GM18526 (cell line): ENCODE measurements around the gene SKP1.

ENCODE experiments used
- POLR2A ChIP-seq: IDR thresholded peaks from 3 replicates; pipeline ENCODE4 v1.6.1; 2011; ENCODE audit not compliant: insufficient read length; ENCODE audit errors: extremely low read depth

SKP1 gene

DNA sequence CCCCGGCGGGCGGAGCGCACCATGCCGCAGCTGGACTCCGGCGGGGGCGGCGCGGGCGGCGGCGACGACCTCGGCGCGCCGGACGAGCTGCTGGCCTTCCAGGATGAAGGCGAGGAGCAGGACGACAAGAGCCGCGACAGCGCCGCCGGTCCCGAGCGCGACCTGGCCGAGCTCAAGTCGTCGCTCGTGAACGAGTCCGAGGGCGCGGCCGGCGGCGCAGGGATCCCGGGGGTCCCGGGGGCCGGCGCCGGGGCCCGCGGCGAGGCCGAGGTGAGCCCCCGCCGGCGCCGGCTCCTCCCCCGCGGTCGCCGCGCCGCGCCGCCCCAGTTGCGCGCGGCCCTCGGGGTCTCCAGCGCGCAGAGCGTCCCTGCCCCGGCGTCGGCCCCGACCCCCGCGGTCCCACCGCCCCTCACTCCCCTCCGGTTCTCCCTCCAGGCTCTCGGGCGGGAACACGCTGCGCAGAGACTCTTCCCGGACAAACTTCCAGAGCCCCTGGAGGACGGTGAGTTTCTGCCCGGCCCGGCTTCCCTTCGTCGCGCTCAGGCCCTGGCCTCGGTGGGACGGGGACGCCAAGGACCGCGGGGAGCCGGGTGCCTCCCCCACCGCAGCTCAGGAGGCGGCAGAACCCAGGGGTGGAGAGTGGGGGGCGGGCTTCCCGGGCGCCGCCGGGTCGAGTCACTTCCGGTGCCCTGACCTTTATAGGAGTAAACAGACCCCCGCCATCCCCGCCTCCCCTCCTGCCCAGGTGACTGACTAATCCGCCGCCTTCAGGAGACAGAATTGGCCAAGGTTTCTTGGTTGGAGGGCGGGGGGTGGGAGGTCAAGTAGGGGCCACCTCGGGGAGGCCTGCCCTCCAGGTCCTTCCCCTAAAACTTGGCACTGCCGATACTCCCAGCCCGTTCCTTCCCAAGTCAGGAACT is 61.6 kb downstream of the SKP1 start:
- TF ChIP-seq POLR2A: no peak

DNA sequence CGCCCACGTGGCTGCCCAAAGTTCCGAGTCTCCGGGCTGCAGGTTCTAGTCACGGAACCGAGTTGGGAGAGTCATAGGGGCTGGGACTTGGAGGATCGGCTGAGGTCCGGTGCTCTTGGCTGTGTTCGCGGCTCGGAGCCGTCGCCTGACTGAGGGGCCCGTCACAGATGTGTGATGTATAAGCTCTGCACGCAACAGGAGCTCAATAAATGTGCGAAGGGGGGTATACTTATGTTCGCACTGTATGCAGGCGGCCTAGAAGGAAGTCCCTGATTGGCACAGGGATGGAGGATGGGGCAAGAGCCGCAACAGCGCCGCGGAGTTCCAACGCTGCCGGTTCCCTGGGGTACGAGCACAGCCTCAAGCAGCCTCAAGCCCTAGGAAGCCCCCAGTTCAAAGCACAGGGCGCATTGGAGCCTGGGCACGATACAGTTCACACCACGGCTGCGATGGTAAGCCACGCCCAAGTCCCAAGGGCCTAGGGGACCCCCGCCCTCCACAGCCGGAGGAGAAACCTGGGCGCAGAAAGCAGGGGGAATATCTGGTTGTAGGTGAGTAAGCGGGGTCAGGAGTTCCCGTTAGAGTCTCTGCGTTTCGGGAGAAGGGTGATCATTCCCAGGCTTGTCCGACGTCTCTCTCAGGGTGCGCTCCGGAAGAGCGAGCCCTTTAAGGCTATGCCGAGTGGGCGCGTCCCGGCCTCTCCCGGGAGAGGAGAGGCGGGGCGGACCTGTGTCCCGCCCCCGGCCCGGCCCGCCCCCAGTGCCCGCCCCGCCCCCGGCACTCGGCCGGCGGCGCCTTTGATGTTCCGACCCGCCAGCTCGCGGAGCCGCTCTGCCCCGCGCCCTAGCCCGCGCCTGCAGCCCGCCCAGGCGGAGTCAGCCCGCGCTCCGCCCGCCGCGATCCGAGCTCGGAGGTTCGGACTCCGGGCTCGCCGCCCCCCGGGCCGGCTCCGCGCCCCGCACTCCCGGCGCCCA is 62.6 kb downstream of the SKP1 start, which contains the start of gene TCF7:
Gene TCF7 (plus strand): TSS at position 780 of the 974 bp plus-strand sequence. CDS start 226 bp downstream, outside the sequence.
- no peak for TF ChIP-seq POLR2A

DNA sequence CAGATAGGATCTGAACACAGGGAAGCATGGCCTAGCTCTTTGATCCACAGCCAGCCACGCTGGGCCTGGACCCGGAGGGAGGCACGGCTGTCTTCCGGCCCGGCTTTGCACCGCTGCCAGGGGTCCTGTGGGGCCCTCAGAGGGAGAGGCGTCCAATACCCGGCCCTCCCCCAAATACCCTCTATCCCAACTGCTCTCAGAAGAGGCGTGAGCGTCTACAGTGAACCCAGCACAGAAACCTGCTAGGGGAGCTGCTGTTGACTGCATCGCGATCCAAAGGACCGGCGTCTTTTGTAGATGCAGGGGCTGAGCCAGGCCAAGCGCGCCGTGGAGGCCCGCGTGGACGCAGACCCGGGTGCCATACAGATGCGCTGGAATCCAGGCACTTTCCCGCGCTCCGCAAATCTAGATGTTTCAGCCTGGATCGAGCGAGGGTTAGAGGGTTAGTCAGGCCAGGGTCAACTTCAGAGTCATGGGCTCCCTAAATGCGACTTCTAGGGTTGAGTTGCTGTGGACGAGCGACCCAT is 63.3 kb downstream of the SKP1 start:
- no peak for TF ChIP-seq POLR2A

DNA sequence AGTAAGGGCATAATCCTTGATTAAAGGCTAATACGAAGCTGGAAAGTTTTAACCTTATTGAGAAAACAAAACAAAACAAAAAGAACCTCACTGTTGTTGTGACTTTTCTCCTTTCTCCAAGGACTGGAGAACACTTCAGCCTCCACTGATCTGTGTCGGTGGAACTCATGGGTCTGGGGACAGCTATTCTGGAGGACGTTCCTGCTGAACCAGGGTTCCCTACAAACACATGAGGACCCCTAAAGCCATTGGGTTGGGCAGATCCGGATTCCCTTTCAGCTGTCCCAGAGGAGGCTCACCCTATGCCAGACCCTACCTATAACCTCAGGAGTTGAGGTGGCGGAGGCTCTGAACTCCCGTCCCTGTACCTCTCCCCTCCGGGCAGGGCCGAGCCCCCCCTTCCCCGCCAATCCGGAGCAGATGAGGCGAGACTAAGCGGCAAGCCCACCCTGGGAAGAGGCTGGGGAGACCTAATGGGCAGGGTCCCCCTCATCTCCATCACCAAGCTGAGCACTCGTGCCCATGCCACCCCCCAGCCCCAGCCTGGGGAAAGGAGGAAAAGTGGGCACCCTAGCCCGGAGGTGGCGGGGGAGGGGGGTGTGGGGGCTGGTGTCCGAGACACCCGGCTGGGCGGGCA is 63.9 kb downstream of the SKP1 start:
- no peak for TF ChIP-seq POLR2A

DNA sequence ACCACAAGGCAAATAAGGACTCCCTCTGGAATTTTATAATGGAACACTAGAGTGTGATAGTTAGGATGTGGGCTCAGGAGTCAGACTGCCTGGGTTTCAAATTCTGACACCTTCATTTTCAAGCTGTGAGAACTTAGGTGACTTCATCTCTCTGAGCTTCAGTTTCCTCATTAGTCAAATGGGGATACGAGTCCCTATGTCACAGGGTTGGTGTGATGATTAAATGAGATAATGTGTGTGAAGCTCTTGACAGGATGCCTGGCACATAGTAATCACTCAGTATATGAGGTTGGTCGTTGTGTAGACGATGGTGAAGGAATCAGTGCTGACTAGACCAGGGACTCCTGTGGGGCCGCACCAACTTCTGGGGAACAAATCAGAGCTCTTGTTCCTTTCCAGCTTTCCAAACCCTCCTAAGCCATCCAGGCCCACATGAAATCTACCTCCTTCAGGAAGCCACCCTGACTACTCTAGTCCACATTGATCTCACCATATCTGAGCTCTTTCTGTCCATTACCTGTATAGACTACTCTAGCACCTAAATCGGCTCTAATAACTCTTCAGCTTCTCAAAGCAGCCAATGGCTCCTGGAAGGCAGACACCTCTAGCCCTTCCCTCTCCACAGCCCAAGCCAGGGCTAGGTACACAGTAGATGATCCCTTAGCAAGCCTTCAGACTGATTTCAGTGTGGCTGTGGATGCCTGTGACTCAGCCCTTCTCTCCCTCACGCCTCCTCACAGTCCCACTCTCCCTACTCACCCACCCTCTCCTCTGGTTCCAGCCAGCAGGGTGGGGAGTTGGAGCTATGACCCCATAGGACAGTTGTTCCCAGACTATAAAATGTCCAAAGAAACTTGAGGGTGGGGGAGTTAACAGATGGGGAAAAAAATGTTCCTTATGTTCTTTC is 64.8 kb downstream of the SKP1 start:
- TF ChIP-seq POLR2A: no peak

DNA sequence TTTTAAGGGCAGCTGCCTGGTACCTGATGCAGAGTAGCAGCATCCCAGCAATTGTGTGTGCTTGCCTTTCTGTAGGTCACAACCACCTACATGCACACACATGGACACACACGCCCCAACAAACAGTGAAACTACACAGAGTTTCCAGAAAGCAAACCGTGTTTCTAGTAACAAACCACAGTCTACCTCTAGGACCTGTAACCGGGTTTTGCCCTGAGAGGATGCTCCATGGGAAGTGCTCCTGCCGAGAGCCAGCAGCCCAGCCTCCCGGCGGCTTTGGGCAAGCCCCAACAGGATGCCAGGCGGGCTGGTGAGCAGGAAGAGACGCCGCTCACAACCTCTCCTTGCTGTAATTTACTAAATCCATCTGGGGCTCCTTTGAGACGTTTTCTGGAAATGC is 66.4 kb downstream of the SKP1 start:
- TF ChIP-seq POLR2A: no peak

DNA sequence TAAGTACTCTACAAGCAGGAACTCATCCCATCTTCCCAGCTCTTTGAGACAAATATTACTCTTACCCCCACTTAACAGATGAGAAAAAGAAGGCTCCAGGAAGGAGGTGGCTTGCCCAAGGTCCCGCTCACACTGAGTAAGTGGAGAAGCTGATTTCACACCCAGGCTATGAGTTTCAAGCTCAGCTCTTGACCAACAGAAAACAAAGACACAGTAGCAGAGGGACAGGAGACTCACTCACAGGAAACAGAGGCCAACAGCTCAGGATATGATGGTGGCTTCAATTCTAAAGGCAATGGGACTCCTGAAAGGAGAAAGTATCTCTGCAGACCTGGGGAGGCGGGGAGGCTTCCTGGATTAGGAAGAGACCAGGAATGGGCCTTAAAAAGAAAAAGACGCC is 69.0 kb downstream of the SKP1 start:
- TF ChIP-seq POLR2A: no peak

DNA sequence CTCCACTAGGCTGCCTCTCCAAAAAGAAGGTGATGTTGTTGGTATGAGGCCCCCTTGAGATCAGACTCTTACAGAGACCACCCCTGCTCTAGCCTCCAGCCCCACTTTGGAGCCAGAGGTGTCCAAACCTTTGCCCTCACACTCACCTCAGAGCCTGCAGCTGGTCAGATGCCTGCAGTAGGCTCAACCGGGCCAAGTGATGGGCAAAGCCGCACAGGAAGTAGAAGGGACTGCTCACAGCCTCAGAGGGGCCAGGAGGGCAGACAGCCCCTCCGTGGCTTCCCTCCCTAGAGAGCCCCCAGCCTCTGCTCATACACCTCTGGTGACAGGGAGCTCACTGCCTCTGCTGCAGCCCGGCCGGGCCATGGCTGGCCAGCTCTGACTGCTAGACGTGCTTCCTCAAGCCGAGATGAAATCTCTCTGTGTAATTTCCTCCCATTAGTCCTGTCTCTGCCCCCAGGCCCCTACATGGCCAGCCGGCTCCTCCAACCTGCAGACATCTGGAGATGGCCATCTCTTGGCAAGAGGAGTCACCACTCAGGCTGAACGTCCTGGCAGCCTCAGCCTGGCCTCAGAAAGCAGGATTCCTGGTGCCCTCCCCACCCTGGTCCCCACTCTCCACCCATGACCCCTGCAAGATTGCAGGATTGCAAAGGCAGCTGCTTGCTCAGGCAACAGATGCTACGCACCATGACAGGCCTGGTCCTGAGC is 69.6 kb downstream of the SKP1 start:
- TF ChIP-seq POLR2A: no peak

DNA sequence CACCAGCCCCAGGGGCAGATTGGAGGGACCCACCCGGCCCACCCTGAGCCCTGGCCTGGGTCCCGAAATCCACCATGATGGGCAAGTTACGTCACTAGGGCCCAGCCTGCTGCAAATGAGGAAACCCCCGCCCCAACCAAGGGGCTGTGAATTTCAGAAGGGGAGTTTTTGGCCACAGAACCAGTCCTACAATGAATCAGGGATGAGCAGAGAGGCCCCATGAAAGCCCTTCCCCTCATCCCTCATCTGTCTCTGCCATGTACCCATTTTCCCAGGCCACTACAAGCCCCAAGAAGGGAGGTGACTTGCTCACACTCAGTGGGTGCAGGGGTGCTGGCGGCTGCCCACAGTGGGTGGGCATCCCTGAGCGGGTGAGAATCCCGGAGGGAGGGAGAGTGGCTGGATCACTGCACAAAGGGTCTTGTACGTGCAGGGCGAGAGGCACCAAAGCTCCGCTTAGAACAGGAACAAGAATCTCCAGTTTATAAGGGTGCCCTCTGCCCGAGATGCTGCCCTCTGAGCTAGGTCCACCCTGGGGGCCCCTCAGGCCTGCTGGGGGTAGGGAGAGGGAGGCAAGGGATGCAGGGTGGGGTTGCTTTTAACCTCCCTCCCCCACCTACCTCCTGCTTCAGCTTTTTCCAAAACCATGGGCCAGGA is 72.6 kb downstream of the SKP1 start:
- TF ChIP-seq POLR2A: no peak

DNA sequence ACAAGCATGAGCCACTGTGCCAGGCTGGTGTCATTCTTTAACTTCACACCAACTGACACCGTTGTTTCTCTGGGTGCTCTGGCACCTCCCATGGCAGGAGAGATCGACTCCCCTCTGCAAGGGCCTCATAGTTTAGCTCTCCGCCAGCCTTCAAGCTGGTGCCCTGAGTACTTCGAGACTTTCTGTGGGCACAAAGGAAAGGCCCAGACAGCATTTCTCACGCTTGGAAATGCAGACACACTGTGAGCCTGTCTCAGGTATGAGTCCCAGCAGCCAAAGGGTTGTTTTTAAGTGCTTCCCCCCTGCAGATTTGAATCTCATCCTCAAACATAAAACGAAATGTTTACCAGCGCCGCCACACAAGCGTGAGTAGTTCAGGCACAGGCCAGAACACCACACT is 73.4 kb downstream of the SKP1 start:
- TF ChIP-seq POLR2A: no peak

DNA sequence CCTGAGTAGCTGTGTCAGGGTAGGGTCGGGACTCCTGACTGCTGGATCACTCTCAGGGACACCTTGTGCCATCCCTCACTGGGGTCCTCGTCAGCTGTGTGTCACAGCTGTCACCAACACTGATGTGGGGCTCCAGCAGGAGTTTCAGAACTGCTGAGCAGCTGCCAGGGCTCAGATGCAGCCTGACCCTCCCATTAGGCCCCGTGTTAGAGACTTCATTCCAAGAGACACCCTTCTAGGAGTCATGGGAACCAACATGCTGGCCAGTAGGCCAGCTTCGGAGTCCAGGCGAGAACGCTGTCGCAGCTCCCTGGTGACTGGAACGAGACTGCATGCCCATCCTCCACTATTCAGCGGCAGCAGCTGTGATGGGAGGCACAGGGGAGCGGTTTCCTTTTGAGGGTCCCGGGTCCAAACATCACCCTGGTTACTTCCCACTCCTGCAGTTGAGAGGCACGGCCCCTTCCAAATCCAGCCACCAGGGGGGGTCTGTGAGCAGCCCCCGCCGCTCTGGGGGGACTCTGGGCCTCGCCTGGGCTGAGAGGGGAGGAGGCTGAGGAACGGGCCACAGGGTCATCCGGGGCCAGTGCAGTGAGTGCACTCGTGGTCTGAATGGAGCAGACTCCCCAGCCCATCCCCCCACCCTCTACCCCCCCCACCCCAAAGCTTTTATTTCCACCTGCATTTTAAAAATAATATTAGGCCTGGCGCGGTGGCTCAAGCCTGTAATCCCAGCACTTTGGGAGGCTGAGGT is 74.9 kb downstream of the SKP1 start:
- no peak for TF ChIP-seq POLR2A
